Endothelial cell of umbilical vein (primary cell): Measurements from ENCODE around the gene CALHM1. TPM values are rescaled to one million over a fixed set of nuclear protein-coding genes. Genes with fewer than 3 reads are reported as not detected.

Experiments
- BruUV-seq: library from RNA; stranded (reverse); fragments of 400-500 nt; replicated peaks from 2 replicates; lab custom pipeline; 2021; lab: Mats Ljungman, UMichigan
- CTCF ChIA-PET: fragments of 300-600, 350-600 bp; sonication (Branson Sonifier 250); formaldehyde crosslinking; loops from one replicate; lab custom pipeline; 2021; ENCODE audit warnings: antibody characterized with exemption, inconsistent platforms; lab: Charles Lee
- POLR2A ChIA-PET: fragments of 300-600, 350-600 bp; sonication (Branson Sonifier 250); formaldehyde crosslinking; loops from one replicate; lab custom pipeline; 2021; ENCODE audit warnings: antibody characterized with exemption, inconsistent platforms; lab: Charles Lee
- DNase-seq: peaks from one replicate; pipeline ENCODE4 v3.0.0-alpha.2; 2011; ENCODE audit warnings: low read depth, low spot score
- FAIRE-seq: peaks from 2 replicates; lab custom pipeline; 2011; peaks lifted over from hg19 to GRCh38; lab: Jason Lieb, UNC
- H2AFZ ChIP-seq: 2 replicates; pipeline ENCODE4 v1.6.0; 2012; ENCODE audit warnings: low read depth, low read length, control low read depth, inconsistent platforms
- H3K27ac ChIP-seq: 2 replicates; pipeline ENCODE4 v1.5.1; 2011; ENCODE audit warnings: low read depth, mild to moderate bottlenecking, control low read depth, low read length, moderate library complexity; ENCODE audit not compliant: insufficient read depth
- H3K27me3 ChIP-seq, 2 experiments: 2 replicates each; pipeline versions ENCODE4 v1.6.0 to v1.6.1; 2011; ENCODE audit warnings: low read length in 2 of 2, mixed read lengths in 1 of 2; ENCODE audit not compliant: control insufficient read depth in 2 of 2, insufficient read depth in 2 of 2
- H3K36me3 ChIP-seq, 2 experiments: 2 replicates in 1 of 2; 3 replicates in 1 of 2; pipeline ENCODE4 v1.5.1; 2011; ENCODE audit warnings: low read length in 2 of 2, mild to moderate bottlenecking in 1 of 2, moderate library complexity in 1 of 2; ENCODE audit not compliant: control insufficient read depth in 2 of 2, insufficient read depth in 2 of 2; ENCODE audit errors: extremely low read depth in 1 of 2
- H3K4me1 ChIP-seq: 3 replicates; pipeline ENCODE4 v1.5.1; 2011; ENCODE audit warnings: mild to moderate bottlenecking, low read length; ENCODE audit not compliant: control insufficient read depth, insufficient read depth; ENCODE audit errors: extremely low read depth
- H3K4me2 ChIP-seq: 2 replicates; pipeline ENCODE4 v1.6.1; 2011; ENCODE audit warnings: low read length, control low read depth, mixed read lengths; ENCODE audit not compliant: insufficient read depth
- H3K4me3 ChIP-seq, 3 experiments: fragments of 200-600 bp in 1 of 3; sonication (generic), shearing (Covaris generic) in 1 of 3; replicated peaks in 1 of 3; 2 replicates each; pipeline ENCODE4 v1.5.1; 2011 to 2016; ENCODE audit warnings: control low read depth in 3 of 3, low read length in 3 of 3, mild to moderate bottlenecking in 2 of 3, inconsistent platforms in 1 of 3, low read depth in 1 of 3, moderate library complexity in 1 of 3; ENCODE audit not compliant: insufficient read depth in 1 of 3
- H3K79me2 ChIP-seq: 2 replicates; pipeline ENCODE4 v1.6.0; 2012; ENCODE audit warnings: low read length, inconsistent platforms; ENCODE audit not compliant: control insufficient read depth, insufficient read depth
- H3K9ac ChIP-seq: replicated peaks from 2 replicates; pipeline ENCODE3; 2011; ENCODE audit warnings: low read length, control low read depth; ENCODE audit not compliant: insufficient read depth; ENCODE audit errors: extremely low read depth
- H3K9me1 ChIP-seq: replicated peaks from 3 replicates; pipeline ENCODE4 v1.6.0; 2011; ENCODE audit warnings: mild to moderate bottlenecking, low read length; ENCODE audit not compliant: control insufficient read depth, insufficient read depth; ENCODE audit errors: extremely low read depth
- H3K9me3 ChIP-seq: replicated peaks from 2 replicates; pipeline ENCODE4 v1.5.1; 2012; ENCODE audit warnings: low read length, inconsistent platforms; ENCODE audit not compliant: control insufficient read depth, insufficient read depth
- H4K20me1 ChIP-seq: replicated peaks from 2 replicates; pipeline ENCODE3; 2011; ENCODE audit warnings: mild to moderate bottlenecking, low read length; ENCODE audit not compliant: control insufficient read depth, insufficient read depth; ENCODE audit errors: extremely low read depth
- EZH2 ChIP-seq: IDR thresholded peaks from 2 replicates; pipeline ENCODE4 v1.6.1; 2012; ENCODE audit warnings: borderline replicate concordance, low read depth, mild to moderate bottlenecking, moderate library complexity, low read length, inconsistent platforms; ENCODE audit not compliant: severe bottlenecking
- FOS ChIP-seq: IDR thresholded peaks from 2 replicates; pipeline ENCODE4 v1.6.1; 2011; ENCODE audit warnings: mild to moderate bottlenecking, low read length, moderate library complexity, borderline replicate concordance; ENCODE audit not compliant: insufficient read depth
- GATA2 ChIP-seq: IDR thresholded peaks from 2 replicates; pipeline ENCODE4 v1.7.0; 2011; ENCODE audit warnings: low read depth, mild to moderate bottlenecking, moderate library complexity, mixed read lengths, low read length; ENCODE audit not compliant: insufficient read length, insufficient read depth
- JUN ChIP-seq: IDR thresholded peaks from 2 replicates; pipeline ENCODE4 v1.6.1; 2011; ENCODE audit warnings: borderline replicate concordance, low read depth; ENCODE audit not compliant: insufficient read length, insufficient read depth
- MYC ChIP-seq: IDR thresholded peaks from one replicate; pipeline ENCODE4 v1.6.1; 2011; ENCODE audit warnings: mild to moderate bottlenecking, low read depth, low read length
- POLR2A ChIP-seq: IDR thresholded peaks from 2 replicates; pipeline ENCODE4 v1.6.1; 2012; ENCODE audit warnings: low read depth, mild to moderate bottlenecking, control low read depth, low read length
- POLR2AphosphoS5 ChIP-seq: IDR thresholded peaks from 2 replicates; pipeline ENCODE4 v1.6.1; 2012; ENCODE audit warnings: low read depth, mild to moderate bottlenecking, control low read depth, low read length, moderate library complexity; ENCODE audit not compliant: insufficient read depth
- dilution Hi-C: fragments of 300-500 bp; cut with MboI; formaldehyde crosslinking; loops from one replicate; pipeline ENCODE4 v1.15.0; 2019; ENCODE audit warnings: low sequenced_read_pairs; ENCODE audit not compliant: extremely low pct_ligation_motif_present
- intact Hi-C: fragments of 100-400 bp; cut with micrococcal nuclease; formaldehyde crosslinking; loops from one replicate; pipeline ENCODE4 v1.10.0; 2022
- polyA plus RNA-seq, 4 experiments: library from polyadenylated mRNA; depleted of rRNA in 3 of 4; stranded (reverse) in 3 of 4; unstranded in 1 of 4; fragments of >200 nt; gene quantifications; 2 replicates each; pipeline versions ENCODE4 v1.2.1 to v1.2.3, GENCODE V29; 2011 to 2012; ENCODE audit warnings: missing spikeins in 1 of 4
- total RNA-seq: library from RNA; stranded (reverse); gene quantifications from 2 replicates; pipeline ENCODE4 v1.2.3, GENCODE V29; 2021
- TF ChIP-seq, protein P1 (sequence below): IDR thresholded peaks from 2 replicates; pipeline ENCODE4 v1.6.1; 2011; ENCODE audit not compliant: insufficient read depth, insufficient read length
- TF ChIP-seq, protein P2 (sequence below), 2 donors: IDR thresholded peaks; 1 replicate in 1 of 2; 2 replicates in 1 of 2; pipeline ENCODE4 v1.5.1; 2011; ENCODE audit warnings: low read length in 2 of 2, mild to moderate bottlenecking in 2 of 2, moderate library complexity in 2 of 2, control low read depth in 1 of 2, inconsistent platforms in 1 of 2, low read depth in 1 of 2; ENCODE audit not compliant: insufficient read depth in 1 of 2; ENCODE audit errors: extremely low read depth in 1 of 2

CALHM1 gene
- total and polyA plus RNA-seq, 2 donors (not counting 3 experiments of a cell fraction or from before 2014, with no cell fraction given) = not detected

DNA sequence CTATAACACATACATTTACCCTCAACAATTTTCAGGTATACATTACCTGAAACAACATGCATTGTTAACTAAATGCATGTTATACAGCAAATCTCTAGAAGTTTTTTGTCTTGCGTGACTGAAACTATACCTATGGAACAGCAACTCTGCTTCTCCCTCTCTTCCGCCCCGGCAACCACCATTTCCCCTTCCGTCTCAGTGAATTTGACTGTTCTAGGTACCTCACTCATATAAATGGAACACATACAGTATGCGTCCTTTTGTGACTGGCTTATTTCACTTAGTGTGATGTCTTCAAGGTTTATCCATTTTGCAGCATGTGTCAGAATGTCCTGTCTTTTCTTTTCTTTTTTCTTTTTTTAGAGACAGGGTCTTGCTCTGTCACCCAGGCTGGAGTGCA is 29.1 kb downstream of the CALHM1 start:
- CTCF ChIA-PET = no interaction called here
- H3K9ac ChIP-seq = no peak overlapping the region
- H3K27ac ChIP-seq = no peak overlapping the region
- H3K4me3 ChIP-seq = no peak overlapping the region
- DNase-seq = no peak
- H4K20me1 ChIP-seq = no peaks in the 10 kb centered on the region
- no peak overlapping the region for H2AFZ ChIP-seq
- H3K9me3 ChIP-seq = no peaks in the 10 kb centered on the region
- H3K4me1 ChIP-seq = peaks cover 9% of the 10 kb centered on the region
- no peaks in the 10 kb centered on the region for H3K27me3 ChIP-seq
- no peak overlapping the region for H3K4me2 ChIP-seq
- BruUV-seq = no TSS peak
- no peak for FAIRE-seq
- no peaks in the 10 kb centered on the region for H3K79me2 ChIP-seq
- H3K9me1 ChIP-seq = no peaks in the 10 kb centered on the region
- H3K36me3 ChIP-seq = peaks cover 16 to 27% of the 10 kb centered on the region in 2 experiments
- intact Hi-C loops = loop anchor here (5.0 to 10.0 kb wide), 2 partner anchors 53 to 255 kb away; no protein-coding TSS in a partner anchor
- POLR2A ChIA-PET = no interaction called here
- dilution Hi-C loops = no loop called here
- TF ChIP-seq, protein P1, sequence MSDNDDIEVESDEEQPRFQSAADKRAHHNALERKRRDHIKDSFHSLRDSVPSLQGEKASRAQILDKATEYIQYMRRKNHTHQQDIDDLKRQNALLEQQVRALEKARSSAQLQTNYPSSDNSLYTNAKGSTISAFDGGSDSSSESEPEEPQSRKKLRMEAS = no peak
- no peak for TF ChIP-seq POLR2A
- no peak for TF ChIP-seq POLR2AphosphoS5
- TF ChIP-seq EZH2 = no peak
- TF ChIP-seq MYC = no peak
- no peak for TF ChIP-seq GATA2
- TF ChIP-seq, protein P2, sequence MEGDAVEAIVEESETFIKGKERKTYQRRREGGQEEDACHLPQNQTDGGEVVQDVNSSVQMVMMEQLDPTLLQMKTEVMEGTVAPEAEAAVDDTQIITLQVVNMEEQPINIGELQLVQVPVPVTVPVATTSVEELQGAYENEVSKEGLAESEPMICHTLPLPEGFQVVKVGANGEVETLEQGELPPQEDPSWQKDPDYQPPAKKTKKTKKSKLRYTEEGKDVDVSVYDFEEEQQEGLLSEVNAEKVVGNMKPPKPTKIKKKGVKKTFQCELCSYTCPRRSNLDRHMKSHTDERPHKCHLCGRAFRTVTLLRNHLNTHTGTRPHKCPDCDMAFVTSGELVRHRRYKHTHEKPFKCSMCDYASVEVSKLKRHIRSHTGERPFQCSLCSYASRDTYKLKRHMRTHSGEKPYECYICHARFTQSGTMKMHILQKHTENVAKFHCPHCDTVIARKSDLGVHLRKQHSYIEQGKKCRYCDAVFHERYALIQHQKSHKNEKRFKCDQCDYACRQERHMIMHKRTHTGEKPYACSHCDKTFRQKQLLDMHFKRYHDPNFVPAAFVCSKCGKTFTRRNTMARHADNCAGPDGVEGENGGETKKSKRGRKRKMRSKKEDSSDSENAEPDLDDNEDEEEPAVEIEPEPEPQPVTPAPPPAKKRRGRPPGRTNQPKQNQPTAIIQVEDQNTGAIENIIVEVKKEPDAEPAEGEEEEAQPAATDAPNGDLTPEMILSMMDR (IDR thresholded peaks at IDR 0.05; ENCODE audit: extremely low read depth in 1 of 2, insufficient read depth in 1 of 2, low read depth in 1 of 2, low read length in 2 of 2) = no peak
- TF ChIP-seq JUN = no peak
- no peak for TF ChIP-seq FOS
